Spleen (tissue), 7 donors: Measurements from ENCODE around the gene TPRX1.
"Not testable (repeated sequence)": the region's sequence is repeated elsewhere in the genome, so short reads cannot be mapped to it uniquely, and the experiment has no call there.

Experiments used
- POLR2A ChIP-seq, 3 donors: fragments of 450-650 bp; IDR thresholded peaks; one replicate each; pipeline ENCODE4 v1.5.1; 2017; ENCODE audit warnings: antibody characterized with exemption in 3 of 3, mild to moderate bottlenecking in 1 of 3
- POLR2AphosphoS5 ChIP-seq, 3 donors: sonication (generic); formaldehyde crosslinking; IDR thresholded peaks; one replicate each; pipeline ENCODE4 v1.5.1; 2017; ENCODE audit warnings: antibody characterized with exemption in 3 of 3
- TF ChIP-seq, protein P1 (sequence below), 11 experiments: fragments of 200-600 bp in 7 of 11; fragments of 450-650 bp in 4 of 11; sonication (generic) in 4 of 11; IDR thresholded peaks in 8 of 11; conservative IDR thresholded peaks in 3 of 11; 1 replicate in 7 of 11; 2 replicates in 4 of 11; pipeline versions ENCODE4 v1.4.0 to v1.8.0; 2016 to 2021; ENCODE audit warnings: antibody characterized with exemption in 11 of 11, inconsistent platforms in 4 of 11, mild to moderate bottlenecking in 1 of 11
- donor health status: DM: no; HTN: no; CAD: no; lungs with moderate emphysema.
- donor health status: DM: no; HTN: no; CAD: no.
- donor health status: DM: no; HTN: no; CAD: no.

GRCh38 chr19:47804451-47804850 is at the start of gene TPRX1:
- TF ChIP-seq, protein P1, sequence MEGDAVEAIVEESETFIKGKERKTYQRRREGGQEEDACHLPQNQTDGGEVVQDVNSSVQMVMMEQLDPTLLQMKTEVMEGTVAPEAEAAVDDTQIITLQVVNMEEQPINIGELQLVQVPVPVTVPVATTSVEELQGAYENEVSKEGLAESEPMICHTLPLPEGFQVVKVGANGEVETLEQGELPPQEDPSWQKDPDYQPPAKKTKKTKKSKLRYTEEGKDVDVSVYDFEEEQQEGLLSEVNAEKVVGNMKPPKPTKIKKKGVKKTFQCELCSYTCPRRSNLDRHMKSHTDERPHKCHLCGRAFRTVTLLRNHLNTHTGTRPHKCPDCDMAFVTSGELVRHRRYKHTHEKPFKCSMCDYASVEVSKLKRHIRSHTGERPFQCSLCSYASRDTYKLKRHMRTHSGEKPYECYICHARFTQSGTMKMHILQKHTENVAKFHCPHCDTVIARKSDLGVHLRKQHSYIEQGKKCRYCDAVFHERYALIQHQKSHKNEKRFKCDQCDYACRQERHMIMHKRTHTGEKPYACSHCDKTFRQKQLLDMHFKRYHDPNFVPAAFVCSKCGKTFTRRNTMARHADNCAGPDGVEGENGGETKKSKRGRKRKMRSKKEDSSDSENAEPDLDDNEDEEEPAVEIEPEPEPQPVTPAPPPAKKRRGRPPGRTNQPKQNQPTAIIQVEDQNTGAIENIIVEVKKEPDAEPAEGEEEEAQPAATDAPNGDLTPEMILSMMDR (IDR thresholded peaks at IDR 0.05 in 8 of 11, conservative IDR thresholded peaks at IDR 0.05 in 3 of 11), result not testable (repeated sequence)
- not testable (repeated sequence) for TF ChIP-seq POLR2AphosphoS5, POLR2A (IDR thresholded peaks at IDR 0.05)
